HG03064 (cell line): ENCODE data around the gene COL27A1.

ENCODE experiments used
- ATAC-seq: cut with Tn5 transposase; IDR thresholded peaks from one replicate; pipeline ENCODE4 v1.9.1; 2021; ENCODE audit warnings: low read depth; ENCODE audit not compliant: unreplicated experiment

Gene COL27A1

DNA sequence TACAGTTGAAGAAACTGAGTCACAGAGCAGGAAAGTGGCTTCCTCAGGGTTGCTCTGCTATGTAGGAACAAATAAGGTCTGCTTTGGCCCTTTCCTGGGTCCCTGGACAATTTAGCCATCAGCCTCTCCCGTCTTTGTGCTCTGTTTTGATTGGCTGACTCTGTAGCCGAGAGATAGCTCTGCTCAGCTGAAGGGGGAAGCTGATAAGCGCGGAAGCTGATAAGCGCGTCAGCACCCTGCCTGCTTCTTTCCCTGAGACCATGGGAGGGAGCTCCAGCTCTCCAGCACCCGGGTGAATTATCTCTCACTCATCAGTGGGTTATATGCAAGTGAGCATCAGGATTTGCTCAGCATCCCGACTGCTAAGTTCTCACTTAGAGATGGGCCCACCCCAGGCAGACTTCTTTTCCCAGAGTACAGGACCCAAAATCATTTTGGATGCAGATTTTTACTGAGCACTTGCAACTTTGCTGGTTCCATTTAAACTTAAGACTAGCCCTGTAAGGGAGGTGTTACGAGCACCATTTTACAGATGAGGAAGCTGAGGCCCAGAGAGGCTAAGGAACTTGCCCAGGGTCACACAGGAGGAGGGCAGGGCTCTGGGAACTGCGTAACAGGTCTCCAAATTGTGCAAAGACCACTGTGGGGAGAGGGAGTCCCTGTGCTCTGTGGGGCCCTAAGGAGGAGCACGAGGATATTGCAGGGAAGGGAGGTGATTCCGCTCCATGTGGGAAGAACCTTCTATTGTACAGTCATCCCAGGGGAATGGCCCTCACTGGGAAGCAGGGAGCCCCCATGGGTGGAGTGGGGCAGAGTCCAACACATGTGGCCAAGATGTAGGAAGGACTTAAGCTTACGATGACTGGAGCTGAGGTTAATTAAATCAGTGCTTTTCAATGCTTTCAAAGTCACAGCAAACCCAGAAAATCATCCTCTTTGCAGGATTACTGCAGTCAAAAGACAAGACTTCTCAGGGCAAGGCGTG lies 83.8 kb downstream of the COL27A1 start:
- no peak for ATAC-seq

DNA sequence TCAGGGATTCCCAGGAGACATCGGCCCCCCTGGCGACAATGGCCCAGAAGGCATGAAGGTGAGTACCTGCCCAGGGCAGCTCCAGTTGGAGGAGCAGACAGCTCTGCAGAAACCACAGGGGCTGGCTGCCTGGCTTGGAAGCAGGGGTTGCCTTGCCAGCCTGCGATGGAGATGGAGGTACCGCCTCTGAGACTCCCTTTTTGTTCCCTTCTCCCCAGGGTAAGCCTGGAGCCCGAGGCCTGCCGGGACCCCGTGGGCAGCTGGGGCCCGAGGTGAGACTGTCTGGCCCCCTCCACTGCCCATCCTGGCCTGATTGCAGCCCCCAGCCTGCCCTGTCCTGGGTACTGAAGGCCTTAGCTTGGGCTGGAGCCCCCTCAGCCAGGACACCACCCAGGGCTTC lies 84.9 kb downstream of the COL27A1 start:
- no peak for ATAC-seq

DNA sequence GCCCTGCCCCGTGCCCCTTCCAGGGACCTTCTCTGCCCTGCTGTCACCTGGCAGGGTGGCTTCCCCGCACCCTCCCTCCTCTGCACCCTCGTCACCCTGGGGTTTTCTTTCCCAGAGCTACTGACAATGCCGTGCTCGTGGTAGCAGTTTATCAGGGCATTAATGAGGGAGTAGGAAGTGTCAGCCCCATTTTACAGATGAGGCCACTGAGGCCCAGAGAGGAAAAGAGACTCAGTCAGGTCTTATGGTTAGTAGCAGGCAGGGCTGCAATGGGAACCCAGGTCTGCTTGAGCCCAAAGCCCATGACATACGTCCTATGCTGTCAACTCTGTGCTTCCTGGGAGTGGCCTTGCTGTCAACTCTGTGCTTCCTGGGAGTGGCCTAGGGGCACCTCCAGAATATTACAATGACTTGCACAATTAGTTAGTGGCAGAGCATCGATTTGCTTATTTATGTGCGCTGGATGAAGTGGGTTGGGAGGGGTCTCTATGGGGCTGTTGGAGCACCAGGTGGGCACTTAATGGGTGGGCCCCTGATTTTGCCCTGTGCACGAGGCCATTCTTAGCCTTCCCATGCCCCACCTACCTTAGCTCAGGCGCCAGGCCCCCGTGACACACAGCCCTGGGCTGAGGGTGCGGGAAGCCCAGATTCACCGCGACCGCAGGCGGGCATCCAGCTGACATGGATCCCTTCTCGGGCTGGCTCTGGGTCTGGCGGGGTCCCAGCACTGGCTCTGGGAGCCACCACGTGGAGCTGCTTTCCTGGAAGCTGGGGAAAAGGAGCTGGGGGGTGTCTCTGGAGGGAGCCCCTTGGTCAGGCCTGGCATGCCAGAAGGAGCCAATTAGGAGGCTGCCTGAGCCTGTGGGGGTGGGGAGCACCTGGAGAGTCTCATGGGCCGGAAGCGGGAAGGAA lies 85.6 kb downstream of the COL27A1 start:
- no peak for ATAC-seq

DNA sequence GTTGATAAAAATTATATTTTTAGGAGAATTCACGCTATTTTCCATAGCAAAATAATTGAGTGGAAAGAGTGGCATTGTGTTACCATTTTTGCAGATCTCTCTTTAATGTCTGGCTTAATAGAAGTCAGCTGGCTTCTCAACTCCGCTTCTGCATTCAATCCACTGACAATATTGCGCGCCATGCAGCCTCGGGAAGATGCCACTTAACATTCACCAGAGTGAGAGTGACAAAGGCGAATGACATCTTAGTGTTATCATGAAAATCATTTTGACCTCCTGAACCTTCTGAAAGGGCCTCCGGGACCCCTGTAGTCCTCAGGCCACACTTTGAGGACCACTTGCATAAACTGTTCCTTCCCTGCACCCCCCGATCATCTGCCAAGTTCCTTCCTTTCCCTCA lies 87.5 kb downstream of the COL27A1 start:
- ATAC-seq = no peak

DNA sequence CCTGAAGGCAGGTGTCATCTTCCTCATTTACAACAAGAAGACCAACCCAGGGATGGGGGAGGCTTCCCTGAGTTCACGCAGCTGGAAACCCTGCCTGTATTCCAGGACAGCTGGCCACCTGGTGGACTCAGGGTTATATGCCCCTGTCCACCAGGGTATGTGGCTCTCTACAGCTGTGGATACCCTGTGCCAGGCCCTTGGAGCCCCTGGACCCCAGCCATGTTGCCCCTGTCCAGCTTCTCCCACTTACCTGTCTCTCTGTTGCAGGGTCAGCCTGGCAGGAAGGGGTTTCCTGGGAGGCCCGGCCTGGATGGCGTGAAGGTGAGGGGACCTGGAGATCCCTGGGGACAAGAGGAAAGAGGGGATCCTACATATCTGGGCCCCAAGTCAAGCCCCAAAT lies 87.9 kb downstream of the COL27A1 start:
- no peak for ATAC-seq

DNA sequence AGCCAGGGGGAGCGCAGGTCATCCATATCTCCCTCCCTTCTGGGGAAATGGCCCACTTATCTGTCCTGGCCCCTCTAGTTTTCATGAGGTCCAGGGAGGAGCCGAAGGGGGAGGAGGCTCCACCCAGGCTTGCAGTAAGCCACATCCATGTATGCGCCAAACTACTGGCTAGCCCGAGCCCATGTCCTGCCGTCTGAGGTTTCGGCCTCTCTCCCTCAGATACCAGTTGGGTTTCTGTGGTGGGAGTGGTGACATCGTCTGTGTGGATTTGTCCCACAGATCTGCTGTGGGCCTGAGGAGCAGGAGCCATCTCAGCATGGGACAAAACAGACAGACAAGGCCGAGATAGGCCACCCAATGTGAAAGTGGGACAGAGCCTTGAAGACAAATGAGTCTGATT lies 89.2 kb downstream of the COL27A1 start:
- ATAC-seq = no peak

DNA sequence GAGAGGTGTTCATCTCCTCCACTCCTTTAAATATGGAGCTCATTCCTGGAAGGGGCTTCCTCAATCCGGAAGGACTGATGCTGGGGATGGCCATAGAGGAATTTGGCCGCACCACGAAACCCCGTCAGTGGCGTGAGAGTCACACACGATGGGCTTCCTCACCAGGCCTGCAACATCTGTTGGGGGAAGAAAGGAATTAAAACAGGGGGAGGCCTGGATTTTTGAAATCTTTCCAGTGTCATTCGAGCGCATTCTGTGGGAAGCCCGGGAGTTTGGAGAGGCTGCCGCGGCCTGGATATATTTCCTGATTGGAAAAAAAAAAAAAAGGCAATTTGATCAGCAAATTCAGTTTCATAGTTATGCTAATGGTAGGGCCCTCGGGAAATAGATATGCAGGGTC lies 91.2 kb downstream of the COL27A1 start:
- ATAC-seq = no peak

DNA sequence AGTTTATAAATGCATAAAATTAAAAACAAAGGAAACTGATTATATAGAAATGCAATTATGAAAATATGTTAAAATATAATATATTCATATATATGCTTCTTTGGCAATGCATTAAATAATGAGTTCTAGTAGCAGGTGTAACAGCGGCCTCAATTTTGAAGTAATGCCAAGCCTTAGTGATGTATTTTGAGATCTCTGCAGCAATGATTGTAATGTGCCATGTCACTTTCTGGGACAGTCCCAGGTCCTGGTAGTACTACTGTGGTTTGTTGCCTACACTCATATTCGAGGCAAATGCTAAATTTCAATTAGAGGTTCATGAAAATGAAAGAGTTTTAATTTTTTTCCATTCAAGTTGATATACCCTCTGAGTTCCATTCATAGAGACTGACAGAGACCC lies 91.7 kb downstream of the COL27A1 start:
- ATAC-seq = no peak

DNA sequence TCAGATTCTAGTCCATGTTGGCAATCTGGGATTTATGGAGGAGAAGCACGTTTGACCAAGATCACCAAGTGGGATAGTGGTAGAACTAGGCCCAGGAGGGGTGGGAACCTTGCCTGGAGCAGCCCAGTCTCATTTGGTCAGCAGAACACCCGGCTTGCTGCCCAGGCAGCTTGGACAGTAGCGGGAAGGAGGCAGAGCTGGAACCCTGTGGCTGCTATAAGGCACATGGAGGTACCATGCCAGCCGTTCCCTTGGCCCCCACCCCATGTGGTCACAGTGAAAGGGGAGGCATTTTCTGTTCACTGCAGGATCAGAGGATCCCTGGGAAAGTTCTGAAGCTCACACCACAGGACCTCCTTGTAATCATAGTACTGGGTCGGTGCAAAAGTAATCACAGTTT lies 92.2 kb downstream of the COL27A1 start:
- ATAC-seq = no peak

DNA sequence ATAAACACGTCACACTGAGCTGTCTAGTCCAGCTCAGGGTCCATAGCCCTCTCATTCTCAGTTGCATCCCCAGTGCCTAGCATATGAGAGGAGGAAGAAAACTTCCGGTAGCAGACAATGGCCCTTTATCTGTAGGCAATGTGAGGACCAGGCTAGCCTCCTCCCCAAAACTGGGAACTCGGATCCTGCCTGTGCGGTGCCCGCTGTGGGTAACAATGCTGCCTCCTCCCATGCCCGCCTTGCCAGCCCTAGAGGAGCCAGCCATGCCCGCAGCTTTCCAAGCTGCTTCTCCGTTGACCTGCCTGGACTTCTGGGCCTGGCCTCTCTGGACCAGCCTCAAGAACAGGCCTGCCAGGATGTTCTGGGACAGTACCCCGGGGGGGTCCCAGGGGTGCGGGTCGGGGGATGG lies 93.0 kb downstream of the COL27A1 start:
- ATAC-seq = no peak

DNA sequence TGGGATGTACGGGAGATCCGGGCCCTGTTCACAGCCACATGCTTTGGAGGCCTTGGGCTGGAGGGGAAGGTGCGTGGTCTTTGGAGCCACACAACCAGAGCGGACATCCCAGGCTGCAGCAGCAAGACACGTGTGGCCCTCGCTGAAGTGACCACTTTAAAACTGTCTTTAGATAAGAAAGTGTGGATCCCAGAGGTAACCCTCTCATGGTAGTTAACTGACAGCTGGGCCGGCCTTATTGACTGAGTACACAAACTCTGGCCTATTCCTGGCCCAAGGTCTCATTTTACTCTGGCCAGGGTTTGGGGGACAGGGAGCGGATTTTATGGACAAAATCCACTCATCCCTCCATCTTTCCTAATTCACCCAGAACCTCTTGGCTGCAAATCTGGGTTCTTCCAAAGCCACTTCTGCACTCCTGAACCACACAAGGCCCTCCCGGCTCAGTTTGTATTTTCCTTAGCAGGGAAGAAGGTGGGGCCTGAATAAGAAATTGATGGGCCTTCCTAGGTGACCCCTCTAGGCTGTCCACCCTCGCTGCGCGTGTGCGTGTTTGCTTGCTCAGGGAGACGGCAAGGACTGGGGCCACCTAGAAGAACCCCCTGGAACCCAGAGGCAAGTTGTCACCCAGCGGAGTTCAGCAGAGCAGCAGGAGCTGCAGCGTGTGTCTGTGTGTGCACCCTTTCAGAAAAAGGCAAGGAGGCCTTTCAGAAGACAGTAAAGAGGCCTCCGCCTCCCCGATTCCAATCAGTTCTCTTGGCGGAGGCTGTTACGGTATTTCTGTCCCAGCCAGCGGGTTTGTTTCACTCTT lies 94.3 kb downstream of the COL27A1 start:
- no peak for ATAC-seq

DNA sequence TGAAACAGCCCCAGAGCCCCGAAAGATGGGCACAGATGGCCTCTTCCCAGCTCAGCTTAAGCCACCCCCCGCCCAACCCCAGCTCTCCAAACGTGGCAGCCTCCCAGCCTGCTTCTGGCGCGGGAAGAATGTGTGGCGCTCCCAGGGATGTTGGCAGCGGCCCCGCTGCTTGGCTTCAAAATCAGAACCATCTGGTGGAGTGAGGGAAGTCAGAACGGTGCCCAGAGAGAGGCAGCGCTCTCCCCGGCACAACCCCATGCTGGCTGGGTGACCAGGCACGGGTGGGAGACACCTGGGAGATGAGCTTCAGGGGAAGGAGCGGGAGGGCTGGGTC lies 94.9 kb downstream of the COL27A1 start:
- ATAC-seq = no peak

DNA sequence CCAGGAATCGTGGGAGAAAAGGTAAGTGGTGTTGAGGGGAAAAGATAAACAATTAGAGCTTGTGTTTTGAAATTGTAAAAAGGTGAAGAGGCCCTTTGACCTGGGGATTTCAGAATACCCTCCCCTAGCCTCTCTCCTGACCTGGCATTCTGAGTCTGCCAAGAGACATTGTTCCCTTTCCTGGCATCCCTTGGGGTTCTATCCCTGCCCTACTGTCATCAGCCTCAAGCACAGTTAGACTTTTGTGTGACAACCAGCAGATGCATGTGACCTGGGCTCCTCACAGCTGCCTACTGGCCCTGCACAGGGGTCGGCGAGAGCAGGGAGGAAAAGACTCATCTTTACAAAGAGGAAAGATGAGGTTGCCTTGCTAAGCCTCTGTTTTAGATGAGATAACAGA lies 95.3 kb downstream of the COL27A1 start:
- no peak for ATAC-seq

DNA sequence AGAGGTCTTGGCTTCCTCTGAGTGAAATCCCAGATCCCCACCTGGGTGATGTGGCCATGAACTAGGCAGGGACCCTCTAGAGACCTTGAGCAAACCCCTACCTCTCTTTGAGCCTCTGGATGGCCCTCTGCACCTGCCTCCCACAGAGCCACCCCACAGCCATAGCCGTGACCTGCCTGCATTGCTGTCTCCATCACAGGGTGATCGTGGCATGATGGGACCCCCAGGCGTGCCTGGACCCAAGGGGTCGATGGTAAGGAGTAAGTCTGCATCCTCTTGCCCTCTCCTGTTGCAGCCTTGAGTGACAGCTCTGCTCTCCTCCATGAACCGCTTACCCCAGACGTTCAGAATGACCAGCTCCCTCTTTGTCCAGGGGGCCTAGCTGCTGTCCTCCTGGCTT lies 97.1 kb downstream of the COL27A1 start:
- no peak for ATAC-seq

DNA sequence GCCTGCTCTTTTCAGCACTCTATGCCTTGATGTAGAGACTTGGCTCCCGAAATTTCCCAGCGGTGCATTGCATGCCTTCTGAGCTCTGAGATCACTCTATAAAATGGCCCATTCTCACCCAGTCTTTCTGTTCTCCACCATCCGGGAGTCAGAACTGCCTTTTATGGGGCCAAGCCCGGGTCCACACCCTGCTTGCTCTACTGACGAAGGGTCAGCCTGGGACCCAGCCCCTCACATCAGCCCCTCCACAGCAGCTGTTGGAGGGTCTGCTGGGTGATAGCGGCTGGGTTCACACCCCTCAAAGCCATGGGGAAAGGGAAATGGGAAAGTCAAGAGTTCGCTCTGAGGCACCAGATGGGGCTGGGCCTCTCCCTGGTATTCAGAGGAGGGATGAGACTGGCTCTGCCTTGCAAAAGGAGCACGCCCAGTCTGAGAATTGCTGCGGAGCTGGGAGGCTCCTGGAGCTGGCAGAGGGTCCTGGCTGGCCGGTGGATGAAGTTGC lies 101.5 kb downstream of the COL27A1 start:
- no peak for ATAC-seq

DNA sequence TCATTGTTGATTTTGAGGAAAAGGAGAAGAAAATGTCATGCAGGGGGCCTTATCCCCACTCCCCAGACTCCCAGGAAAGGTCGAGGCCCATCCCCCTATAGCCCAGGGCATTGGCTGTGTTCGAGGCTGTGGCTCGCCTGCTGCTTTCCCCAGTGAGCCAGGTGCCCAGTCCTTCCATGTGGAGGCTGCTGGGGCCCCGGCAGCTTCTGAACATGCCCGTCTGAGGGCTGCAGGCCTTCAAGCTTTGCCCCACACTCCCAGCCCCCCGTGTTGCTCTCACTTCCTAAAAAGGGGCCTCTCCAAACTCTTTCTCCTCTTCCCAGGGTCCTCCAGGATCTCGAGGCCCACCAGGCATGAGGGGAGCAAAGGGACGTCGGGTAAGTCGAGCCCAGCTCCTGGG lies 102.9 kb downstream of the COL27A1 start:
- no peak for ATAC-seq

DNA sequence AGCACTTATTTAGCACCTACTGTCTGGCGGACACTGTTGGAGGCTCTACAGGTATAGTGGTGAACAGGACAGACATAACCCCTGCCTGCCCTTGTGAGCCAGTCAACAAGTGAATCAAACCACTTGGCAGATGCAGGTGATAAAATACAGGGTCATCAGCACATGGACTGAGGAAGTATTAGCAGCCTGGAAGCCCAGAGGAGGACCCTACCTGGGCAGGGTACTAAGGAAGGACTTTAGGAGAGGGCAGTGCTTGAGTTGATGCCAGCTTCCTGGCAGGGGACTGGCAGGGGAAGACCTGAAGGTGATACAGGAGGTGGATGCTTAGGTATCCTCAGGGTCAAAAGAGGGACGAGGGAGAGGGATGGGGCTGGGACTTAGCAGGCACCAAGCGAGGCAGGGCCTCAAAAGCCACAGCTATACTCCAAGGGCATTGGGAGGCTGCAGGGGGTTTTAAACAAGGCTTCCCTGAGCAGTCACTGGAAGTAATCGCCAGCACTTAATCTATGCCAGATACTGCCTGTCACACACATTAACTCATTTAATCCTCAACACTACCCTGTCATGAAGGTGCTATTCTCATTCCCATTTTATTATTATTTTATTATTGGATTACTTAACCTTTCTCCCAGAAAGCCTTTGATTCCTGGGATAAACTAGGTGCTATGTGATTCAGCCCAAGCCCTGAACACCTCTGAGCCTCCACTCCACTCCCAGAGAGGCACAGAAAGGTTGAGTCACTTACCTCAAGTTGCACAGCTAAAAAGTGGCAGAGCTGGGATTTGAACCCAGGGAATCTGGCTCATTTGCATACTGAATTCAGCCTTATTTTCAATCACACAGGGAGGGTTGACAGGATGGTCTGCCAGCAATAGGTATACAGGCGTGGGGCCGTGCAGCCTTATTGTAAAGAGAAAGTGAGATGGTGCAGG lies 103.8 kb downstream of the COL27A1 start:
- no peak for ATAC-seq

DNA sequence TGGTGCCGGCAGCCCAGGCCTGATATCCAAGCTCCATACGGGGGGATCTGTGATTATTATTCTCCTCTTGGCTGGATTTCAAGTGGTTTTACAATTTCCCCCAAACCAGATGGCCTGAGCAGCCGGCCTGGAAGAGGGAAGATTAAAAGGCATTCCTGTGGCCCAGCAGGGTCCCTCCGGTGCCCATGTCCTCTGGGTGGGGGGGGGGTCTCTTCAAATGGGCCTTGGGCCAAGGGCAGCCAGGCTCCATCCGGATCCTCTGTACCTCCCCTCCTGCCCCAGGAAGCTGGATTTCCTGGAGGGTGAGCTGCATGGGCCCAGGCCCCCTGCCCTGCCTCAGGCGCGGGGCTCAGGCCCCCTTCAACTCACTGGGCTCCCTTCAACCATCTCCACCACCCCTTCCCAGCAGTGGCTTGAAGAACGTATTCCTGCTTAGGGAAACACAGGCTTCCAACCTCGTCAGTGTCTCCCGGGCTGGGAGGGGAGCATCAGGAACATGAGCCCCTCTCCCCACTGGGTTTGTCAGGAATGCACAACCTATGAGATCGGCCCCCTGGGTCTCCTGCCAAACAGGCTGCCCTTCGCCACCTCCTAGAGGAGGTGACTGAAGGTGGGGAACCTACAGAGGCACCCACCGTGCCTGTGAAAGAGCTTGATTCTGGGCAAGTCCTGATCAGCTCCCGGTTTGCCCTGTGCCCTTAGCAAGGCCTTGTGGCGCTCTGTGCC lies 104.6 kb downstream of the COL27A1 start:
- ATAC-seq = no peak

DNA sequence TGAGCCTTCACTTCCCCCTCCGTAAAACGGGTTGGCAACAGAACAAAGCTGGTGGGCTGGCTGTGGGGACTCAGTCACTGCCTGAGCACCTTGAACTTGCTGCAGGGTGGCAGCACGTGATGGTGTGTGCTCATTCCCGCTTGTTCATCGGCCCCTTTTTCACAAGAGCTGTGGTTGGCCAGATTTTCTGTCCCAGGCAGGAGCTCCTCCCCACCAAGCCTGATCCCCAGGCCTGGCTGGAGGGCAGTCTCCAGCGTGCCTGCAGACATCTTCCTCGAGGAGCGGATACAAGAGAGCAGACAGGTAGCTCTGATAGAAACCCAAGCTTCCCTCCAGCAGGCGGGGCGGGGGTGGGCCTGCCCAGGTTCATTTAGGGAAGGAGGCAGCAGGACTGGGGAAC lies 105.7 kb downstream of the COL27A1 start:
- ATAC-seq = no peak
